Measurements from ENCODE around the gene ALPI.
"Not testable (repeated sequence)": the region's sequence is repeated elsewhere in the genome, so short reads cannot be mapped to it uniquely, and the experiment has no call there.

ALPI gene

GRCh38 chr2:232443669-232444408 is 12.1 kb upstream of the ALPI start:
- DNase-seq: not testable (repeated sequence)

- DNase-seq: peak; percentile 34
These were observed 11.4 kb upstream of the ALPI start for GRCh38 chr2:232444409-232445148.

GRCh38 chr2:232445149-232445885 is 10.6 kb upstream of the ALPI start:
- DNase-seq: not testable (repeated sequence)

- DNase-seq: not testable (repeated sequence)
These were observed 9.6 kb upstream of the ALPI start for GRCh38 chr2:232446266-232446777.

- DNase-seq: no peak
These were observed 8.8 kb upstream of the ALPI start for GRCh38 chr2:232447091-232447620.

- no peak for DNase-seq
These were observed 8.2 kb upstream of the ALPI start for GRCh38 chr2:232447638-232448303.

- DNase-seq: no peak
These were observed 7.7 kb upstream of the ALPI start for GRCh38 chr2:232448304-232448690.

GRCh38 chr2:232449964-232450363 is 6.0 kb upstream of the ALPI start:
- no peak for DNase-seq

- not testable (repeated sequence) for DNase-seq
These were observed 4.3 kb upstream of the ALPI start for GRCh38 chr2:232451645-232452044.

- DNase-seq: no peak
These were observed 1.3 kb upstream of the ALPI start for GRCh38 chr2:232454630-232455029.

GRCh38 chr2:232456296-232457120 is 555 bp downstream of the ALPI start:
- DNase-seq: no peak

GRCh38 chr2:232457121-232458011 is 1.4 kb downstream of the ALPI start:
- DNase-seq: no peak

GRCh38 chr2:232458051-232458660 is 2.2 kb downstream of the ALPI start:
- no peak for DNase-seq

- DNase-seq: no peak
These were observed 2.9 kb downstream of the ALPI start for GRCh38 chr2:232458661-232459418.

- DNase-seq: no peak
These were observed 3.6 kb downstream of the ALPI start for GRCh38 chr2:232459419-232460035.

GRCh38 chr2:232460171-232460570 is 4.2 kb downstream of the ALPI start:
- no peak for DNase-seq

GRCh38 chr2:232463701-232464543 is 8.0 kb downstream of the ALPI start:
- no peak for DNase-seq

GRCh38 chr2:232464544-232464885 is 8.6 kb downstream of the ALPI start:
- DNase-seq: no peak
